GM12878 (cell line): ENCODE results near the gene ADD2. TPM values are rescaled to one million over a fixed set of nuclear protein-coding genes. Genes with fewer than 3 reads are reported as not detected.

Experiments
- ATAC-seq: fragments of 200-7000 bp; cut with Tn5 transposase; 3 replicates; pipeline ENCODE4 v1.9.1; 2020; ENCODE audit warnings: mild to moderate bottlenecking, moderate library complexity
- BruUV-seq: library from RNA; stranded (reverse); fragments of 400-500 nt; replicated peaks from 2 replicates; lab custom pipeline; 2021; lab: Mats Ljungman, UMichigan
- CTCF ChIA-PET: fragments of 300-600 bp; sonication (Branson Sonifier 250); formaldehyde crosslinking; extraction: SDS; loops from one replicate; lab custom pipeline; 2021; ENCODE audit warnings: inconsistent platforms; lab: Yijun Ruan, JAX
- POLR2A ChIA-PET: fragments of 350-600 bp; formaldehyde crosslinking; extraction: SDS; loops from one replicate; lab custom pipeline; 2021; ENCODE audit warnings: inconsistent platforms; lab: Charles Lee
- RAD21 ChIA-PET: fragments of 300-600 bp; sonication (Branson Sonifier 250); formaldehyde crosslinking; loops from one replicate; lab custom pipeline; 2023; ENCODE audit warnings: antibody characterized with exemption; ENCODE audit not compliant: unreplicated experiment; lab: Charles Lee
- SMC1A ChIA-PET: fragments of 300-600 bp; sonication (Branson Sonifier 250); formaldehyde crosslinking; loops from one replicate; lab custom pipeline; 2023; ENCODE audit not compliant: unreplicated experiment, uncharacterized antibody; lab: Charles Lee
- DNase-seq: peaks from one replicate; pipeline ENCODE4 v3.0.0-alpha.2; 2011; ENCODE audit warnings: low read depth, low spot score
- FAIRE-seq: peaks from 3 replicates; lab custom pipeline; 2011; peaks lifted over from hg19 to GRCh38; lab: Jason Lieb, UNC
- H2AFZ ChIP-seq: 2 replicates; pipeline ENCODE4 v1.6.0; 2011; ENCODE audit warnings: low read depth, low read length, control low read depth; ENCODE audit not compliant: control insufficient read depth
- H3K27ac ChIP-seq: 2 replicates; pipeline ENCODE4 v1.5.1; 2011; ENCODE audit warnings: control low read depth; ENCODE audit not compliant: control insufficient read depth, insufficient read depth
- H3K27me3 ChIP-seq, 2 experiments: replicated peaks in 1 of 2; 2 replicates each; pipeline versions ENCODE4 v1.6.0 to v1.6.1; 2011; ENCODE audit warnings: low read length in 1 of 2; ENCODE audit not compliant: control insufficient read depth in 2 of 2, insufficient read depth in 2 of 2
- H3K36me3 ChIP-seq, 2 experiments: 2 replicates each; pipeline ENCODE4 v1.5.1; 2011; ENCODE audit warnings: low read length in 1 of 2; ENCODE audit not compliant: control insufficient read depth in 2 of 2, insufficient read depth in 2 of 2
- H3K4me1 ChIP-seq: 2 replicates; pipeline ENCODE4 v1.6.1; 2011; ENCODE audit warnings: mild to moderate bottlenecking, low read length, moderate library complexity, mixed read lengths; ENCODE audit not compliant: control insufficient read depth, insufficient read depth
- H3K4me2 ChIP-seq: 2 replicates; pipeline ENCODE4 v1.6.0; 2011; ENCODE audit warnings: control low read depth; ENCODE audit not compliant: control insufficient read depth, insufficient read depth
- H3K4me3 ChIP-seq: fragments of 200-600 bp; sonication (generic); 2 replicates; pipeline ENCODE4 v1.5.1; 2016
- H3K79me2 ChIP-seq: 2 replicates; pipeline ENCODE4 v1.6.0; 2011; ENCODE audit warnings: low read length; ENCODE audit not compliant: control insufficient read depth, insufficient read depth
- H3K9ac ChIP-seq: 2 replicates; pipeline ENCODE4 v1.8.0; 2011; ENCODE audit warnings: low read length, control low read depth, mixed read lengths; ENCODE audit not compliant: control insufficient read depth, insufficient read depth
- H3K9me3 ChIP-seq: replicated peaks from 3 replicates; pipeline ENCODE4 v1.5.1; 2011; ENCODE audit warnings: mild to moderate bottlenecking, low read length; ENCODE audit not compliant: control insufficient read depth, insufficient read depth
- H4K20me1 ChIP-seq: 2 replicates; pipeline ENCODE4 v1.6.0; 2011; ENCODE audit not compliant: control insufficient read depth, insufficient read depth
- BCL11A ChIP-seq: IDR thresholded peaks from 2 replicates; pipeline ENCODE4 v1.6.1; 2011; ENCODE audit warnings: low read depth, low read length
- DPF2 ChIP-seq: fragments of 450-650 bp; IDR thresholded peaks from 2 replicates; pipeline ENCODE4 v1.6.1; 2017; ENCODE audit warnings: mild to moderate bottlenecking
- KAT2A ChIP-seq: conservative IDR thresholded peaks from 2 replicates; pipeline ENCODE4 v1.6.1; 2011; ENCODE audit warnings: low read depth, low read length; ENCODE audit not compliant: control insufficient read depth
- MXI1 ChIP-seq: fragments of 150-350 bp; IDR thresholded peaks from 2 replicates; pipeline ENCODE4 v1.6.1; 2011; ENCODE audit warnings: low read depth, mild to moderate bottlenecking, inconsistent platforms, low read length, improper control_type of control experiment
- NBN ChIP-seq: fragments of 450-650 bp; IDR thresholded peaks from 2 replicates; pipeline ENCODE4 v1.6.1; 2016
- NR2C1 ChIP-seq: fragments of 450-650 bp; IDR thresholded peaks from 2 replicates; pipeline ENCODE4 v1.6.1; 2017; ENCODE audit warnings: antibody characterized with exemption, mild to moderate bottlenecking, moderate library complexity
- POLR2AphosphoS5 ChIP-seq: IDR thresholded peaks from 2 replicates; pipeline ENCODE4 v1.6.1; 2011; ENCODE audit warnings: mild to moderate bottlenecking, low read length, inconsistent platforms
- POU2F2 ChIP-seq: IDR thresholded peaks from 3 replicates; pipeline ENCODE4 v1.6.1; 2011; ENCODE audit warnings: low read depth, mild to moderate bottlenecking, low read length, borderline replicate concordance
- RB1 ChIP-seq: fragments of 450-650 bp; formaldehyde crosslinking; IDR thresholded peaks from 2 replicates; pipeline ENCODE4 v1.6.1; 2017; ENCODE audit warnings: mild to moderate bottlenecking, borderline replicate concordance
- RCOR1 ChIP-seq: conservative IDR thresholded peaks from 2 replicates; pipeline ENCODE4 v1.6.1; 2012; ENCODE audit warnings: low read depth, low read length, improper control_type of control experiment
- SMARCA5 ChIP-seq: fragments of 450-650 bp; IDR thresholded peaks from 2 replicates; pipeline ENCODE4 v1.6.1; 2017; ENCODE audit warnings: mild to moderate bottlenecking
- STAT1 ChIP-seq: fragments of 450-650 bp; conservative IDR thresholded peaks from 2 replicates; pipeline ENCODE4 v1.6.1; 2014; ENCODE audit warnings: antibody characterized with exemption, mild to moderate bottlenecking
- TARDBP ChIP-seq: IDR thresholded peaks from 2 replicates; pipeline ENCODE4 v1.6.1; 2016; ENCODE audit warnings: borderline replicate concordance
- TCF12 ChIP-seq: IDR thresholded peaks from 2 replicates; pipeline ENCODE4 v1.6.1; 2011; ENCODE audit warnings: low read depth, mild to moderate bottlenecking, low read length
- WRNIP1 ChIP-seq: IDR thresholded peaks from 2 replicates; pipeline ENCODE4 v1.6.1; 2011; ENCODE audit warnings: low read depth, low read length, improper control_type of control experiment, borderline replicate concordance
- YY1 ChIP-seq: IDR thresholded peaks from 2 replicates; pipeline ENCODE4 v1.6.1; 2011; ENCODE audit warnings: low read depth, mild to moderate bottlenecking, low read length
- ZBTB11 ChIP-seq: fragments of 450-650 bp; formaldehyde crosslinking; IDR thresholded peaks from 2 replicates; pipeline ENCODE4 v1.5.0; 2022; ENCODE audit warnings: mild to moderate bottlenecking, missing genetic modification characterization
- ZBTB4 ChIP-seq: fragments of 450-650 bp; formaldehyde crosslinking; IDR thresholded peaks from 2 replicates; pipeline ENCODE4 v1.4.0; 2022; ENCODE audit warnings: mild to moderate bottlenecking, moderate library complexity
- ZZZ3 ChIP-seq: IDR thresholded peaks from 2 replicates; pipeline ENCODE4 v1.6.1; 2011; ENCODE audit warnings: low read depth; ENCODE audit not compliant: control insufficient read depth, insufficient read length
- WGBS: methylation state at CpG from one replicate; pipeline ENCODE4 v1.1.6; 2016; ENCODE audit warnings: low lambda C conversion rate; ENCODE audit not compliant: insufficient replicate concordance, insufficient coverage; ENCODE audit errors: missing lambda C conversion rate; 5-methylcytosine and 5-hydroxymethylcytosine counted together
- in situ Hi-C: fragments of 300-500 bp; cut with MboI; formaldehyde crosslinking; loops from 9 replicates; pipeline ENCODE4 v1.14.3; 2018; ENCODE audit warnings: mixed read lengths
- intact Hi-C: fragments of 100-400 bp; cut with micrococcal nuclease; formaldehyde crosslinking; loops from one replicate; pipeline ENCODE4 v1.14.2; 2022; ENCODE audit not compliant: unreplicated experiment
- polyA plus RNA-seq, 11 experiments: library from polyadenylated mRNA; depleted of rRNA in 4 of 11; unstranded in 6 of 11; stranded (reverse) in 5 of 11; fragments of >200 nt; fragmentation: Nextera tagmentation in 4 of 11; fragmentation: Illumina TruSeq in 1 of 11; extraction: Ambion mirVana in 4 of 11; extraction: Trizol in 1 of 11; gene quantifications; 1 replicate in 1 of 11; 2 replicates in 10 of 11; pipeline versions ENCODE4 v1.2.1 to v1.2.3, GENCODE V29; 2011 to 2016; ENCODE audit warnings: inconsistent platforms in 2 of 11, missing spikeins in 2 of 11, low read depth in 1 of 11
- total RNA-seq, 4 experiments: library from RNA; depleted of rRNA in 3 of 4; stranded (reverse); fragments of >200 nt in 3 of 4; fragmentation: Illumina TruSeq in 1 of 4; extraction: Trizol in 1 of 4; gene quantifications; 2 replicates each; pipeline versions ENCODE4 v1.2.1 to v1.2.3, GENCODE V29; 2013 to 2021

The ADD2 gene
- total and polyA plus RNA-seq, 10 of the 15 experiments (the other 5 are each of a cell fraction or from before 2014, with no cell fraction given), result 0.05 to 0.13 (median 0.08) TPM; not detected in 7

GRCh38 chr2:70648961-70649360 lies 119.0 kb downstream of the ADD2 start (continued):
- TF ChIP-seq ZBTB11 (CRISPR knock-in tag) (no peak), KAT2A (no peak), ZZZ3 (no peak), BCL11A (no peak), POLR2AphosphoS5 (no peak)

GRCh38 chr2:70647873-70648481 lies 120.0 kb downstream of the ADD2 start:
- Histone ChIP-seq H3K27me3 (no peaks in the 10 kb centered on the region; a peak in 1 of 4 replicates), H3K79me2 (no peaks in the 10 kb centered on the region), H3K27ac (no peak overlapping the region), H3K9me3 (no peaks in the 10 kb centered on the region), H3K36me3 (no peaks in the 10 kb centered on the region), H4K20me1 (no peaks in the 10 kb centered on the region), H3K4me3 (no peak overlapping the region), H3K4me2 (no peak overlapping the region), H3K9ac (no peak overlapping the region), H2AFZ (no peak overlapping the region), H3K4me1 (no peaks in the 10 kb centered on the region)
- ChIA-PET RAD21 (interaction anchor here (1.8 kb wide), 1 partner anchor 344 kb away, joined by 8 read pairs; no protein-coding TSS in a partner anchor), CTCF (interaction anchor here (0.8 to 5.1 kb wide), 9 partner anchors 9 to 734 kb away, joined by 3 to 48 read pairs (median 4); partner anchors contain the start of gene FAM136A), SMC1A (interaction anchor here (1.8 to 3.8 kb wide), 2 partner anchors 341 to 344 kb away, joined by 4 to 21 read pairs; no protein-coding TSS in a partner anchor), POLR2A (no interaction called here)
- BruUV-seq, result no TSS peak
- in situ Hi-C loops, result no loop called here
- FAIRE-seq (peak; percentile 96), ATAC-seq (peak; percentile 88), DNase-seq (no peak)
- WGBS, result 2% methylated on average over 9 of the region's 9 CpGs
- intact Hi-C loops, result loop anchor here (1.0 to 2.0 kb wide), 2 partner anchors 307 to 344 kb away; no protein-coding TSS in a partner anchor
- TF ChIP-seq STAT1 (no peak), ZBTB4 (no peak), WRNIP1 (no peak), NR2C1 (no peak), TARDBP (no peak), MXI1 (no peak), YY1 (peak; percentile 44; the same call in 1 of the 2 replicates), NBN (no peak), RB1 (no peak), POU2F2 (no peak), DPF2 (no peak), RCOR1 (no peak), TCF12 (no peak), SMARCA5 (no peak)
